WTC11 (cell line): ENCODE measurements around the gene SUCLG2. TPM values are rescaled to one million over a fixed set of nuclear protein-coding genes. Genes with fewer than 3 reads are reported as not detected.

ENCODE experiments used
- ATAC-seq: fragments of 200-7000 bp; cut with Tn5 transposase; 2 replicates; pipeline ENCODE4 v1.10.0; 2021; ENCODE audit warnings: mild to moderate bottlenecking, moderate library complexity
- CTCF ChIA-PET: fragments of 300-600 bp; sonication (Branson Sonifier 250); formaldehyde crosslinking; loops from one replicate; lab custom pipeline; 2021; ENCODE audit warnings: antibody characterized with exemption; lab: Charles Lee
- POLR2A ChIA-PET: fragments of 350-600 bp; sonication (Branson Sonifier 250); formaldehyde crosslinking; loops from one replicate; lab custom pipeline; 2021; ENCODE audit warnings: antibody characterized with exemption; lab: Charles Lee
- DNase-seq: peaks from one replicate; pipeline ENCODE4 v3.0.0; 2021; ENCODE audit warnings: low spot score
- H3K27ac Mint-ChIP-seq: 2 replicates; pipeline ENCODE4 v1.8.0; 2021; ENCODE audit warnings: mixed read lengths
- H3K27me3 Mint-ChIP-seq: 2 replicates; pipeline ENCODE4 v1.8.0; 2021; ENCODE audit warnings: low read depth, mild to moderate bottlenecking, moderate library complexity, mixed read lengths
- H3K36me3 Mint-ChIP-seq: 2 replicates; pipeline ENCODE4 v1.8.0; 2021; ENCODE audit warnings: mixed read lengths
- H3K4me1 Mint-ChIP-seq: 2 replicates; pipeline ENCODE4 v1.8.0; 2022; ENCODE audit warnings: mixed read lengths
- H3K4me3 Mint-ChIP-seq: 2 replicates; pipeline ENCODE4 v1.8.0; 2021; ENCODE audit warnings: mild to moderate bottlenecking, moderate library complexity, mixed read lengths
- H3K9me3 Mint-ChIP-seq: 2 replicates; pipeline ENCODE4 v1.8.0; 2021; ENCODE audit warnings: mixed read lengths
- CREM ChIP-seq: sonication (generic); formaldehyde crosslinking; IDR thresholded peaks from 2 replicates; pipeline ENCODE4 v1.8.1; 2022; ENCODE audit warnings: mild to moderate bottlenecking, missing genetic modification reagents, moderate library complexity
- ELF4 ChIP-seq: sonication (generic); formaldehyde crosslinking; IDR thresholded peaks from 2 replicates; pipeline ENCODE4 v1.8.1; 2022; ENCODE audit warnings: low read depth, mild to moderate bottlenecking, moderate library complexity, missing genetic modification reagents
- ETV6 ChIP-seq: sonication (generic); formaldehyde crosslinking; IDR thresholded peaks from 2 replicates; pipeline ENCODE4 v1.8.1; 2022; ENCODE audit warnings: mild to moderate bottlenecking, missing genetic modification reagents
- FOXJ3 ChIP-seq: sonication (generic); formaldehyde crosslinking; IDR thresholded peaks from 2 replicates; pipeline ENCODE4 v1.9.0; 2021; ENCODE audit warnings: missing genetic modification reagents, mild to moderate bottlenecking, borderline replicate concordance
- GTF2I ChIP-seq: fragments of 250-450 bp; sonication (Bioruptor Pico); conservative IDR thresholded peaks from 2 replicates; pipeline ENCODE4 v1.4.0; 2021; ENCODE audit warnings: mild to moderate bottlenecking
- HMGA2 ChIP-seq: fragments of 250-450 bp; sonication (Bioruptor Pico); IDR thresholded peaks from 2 replicates; pipeline ENCODE4 v1.4.0; 2021; ENCODE audit warnings: mild to moderate bottlenecking, moderate library complexity
- IRF1 ChIP-seq: sonication (generic); formaldehyde crosslinking; IDR thresholded peaks from 2 replicates; pipeline ENCODE4 v1.8.0; 2023; ENCODE audit warnings: missing genetic modification reagents
- MLX ChIP-seq: sonication (generic); formaldehyde crosslinking; IDR thresholded peaks from 2 replicates; pipeline ENCODE4 v1.8.1; 2023; ENCODE audit warnings: mild to moderate bottlenecking, missing genetic modification reagents, moderate library complexity
- MXD4 ChIP-seq: fragments of 250-450 bp; sonication (Bioruptor Pico); IDR thresholded peaks from 2 replicates; pipeline ENCODE4 v1.8.0; 2021; ENCODE audit warnings: mild to moderate bottlenecking, moderate library complexity, borderline replicate concordance
- NFATC4 ChIP-seq: fragments of 250-450 bp; sonication (Bioruptor Pico); IDR thresholded peaks from 2 replicates; pipeline ENCODE4 v1.9.0; 2021; ENCODE audit warnings: mild to moderate bottlenecking
- NFYB ChIP-seq: sonication (generic); formaldehyde crosslinking; conservative IDR thresholded peaks from 2 replicates; pipeline ENCODE4 v1.8.0; 2022; ENCODE audit warnings: low read depth, missing genetic modification reagents
- RORB ChIP-seq: fragments of 250-450 bp; sonication (Bioruptor Pico); IDR thresholded peaks from 2 replicates; pipeline ENCODE4 v1.9.0; 2021; ENCODE audit warnings: mild to moderate bottlenecking
- SMAD4 ChIP-seq: sonication (generic); formaldehyde crosslinking; IDR thresholded peaks from 2 replicates; pipeline ENCODE4 v1.8.0; 2022; ENCODE audit warnings: mild to moderate bottlenecking, missing genetic modification reagents
- TCF7 ChIP-seq: sonication (generic); formaldehyde crosslinking; IDR thresholded peaks from 2 replicates; pipeline ENCODE4 v1.8.0; 2022; ENCODE audit warnings: mild to moderate bottlenecking, low read depth, missing genetic modification reagents, moderate library complexity
- TEAD1 ChIP-seq: sonication (generic); formaldehyde crosslinking; IDR thresholded peaks from 2 replicates; pipeline ENCODE4 v1.8.0; 2022; ENCODE audit warnings: mild to moderate bottlenecking, missing genetic modification reagents
- ZNF138 ChIP-seq: sonication (generic); formaldehyde crosslinking; conservative IDR thresholded peaks from 2 replicates; pipeline ENCODE4 v1.8.1; 2022; ENCODE audit warnings: mild to moderate bottlenecking, moderate library complexity, missing genetic modification reagents
- ZNF263 ChIP-seq: sonication (generic); formaldehyde crosslinking; IDR thresholded peaks from 2 replicates; pipeline ENCODE4 v1.8.1; 2022; ENCODE audit warnings: low read depth, mild to moderate bottlenecking, moderate library complexity, missing genetic modification reagents
- ZNF512 ChIP-seq: sonication (generic); formaldehyde crosslinking; IDR thresholded peaks from 2 replicates; pipeline ENCODE4 v1.8.1; 2022; ENCODE audit warnings: missing genetic modification reagents, borderline replicate concordance
- total RNA-seq: library from RNA; stranded (reverse); gene quantifications from 3 replicates; pipeline ENCODE4 v1.2.3, GENCODE V29; 2021
- TF ChIP-seq, protein P1 (sequence below): sonication (generic); formaldehyde crosslinking; IDR thresholded peaks from 2 replicates; pipeline ENCODE4 v1.8.0; 2022; ENCODE audit warnings: missing genetic modification reagents
- TF ChIP-seq, protein P2 (sequence below): sonication (generic); formaldehyde crosslinking; IDR thresholded peaks from 2 replicates; pipeline ENCODE4 v1.8.1; 2022; ENCODE audit warnings: mild to moderate bottlenecking, moderate library complexity, missing genetic modification reagents

The SUCLG2 gene
- total RNA-seq, 1 experiment from 2014 or later = 39.7 TPM

GRCh38 chr3:67382536-67382935 is 271.9 kb downstream of the SUCLG2 start:
- ChIA-PET POLR2A (no interaction called here), CTCF (interaction anchor here (0.8 to 4.1 kb wide), 4 partner anchors 269 to 444 kb away, joined by 3 to 23 read pairs (median 4); no protein-coding TSS in a partner anchor)
- peaks cover 4% of the 10 kb centered on the region; the same call in 1 of the 2 replicates for H3K36me3 Mint-ChIP-seq
- no peaks in the 10 kb centered on the region for H3K27me3 Mint-ChIP-seq
- no peak for ATAC-seq
- H3K4me1 Mint-ChIP-seq = peaks cover 17% of the 10 kb centered on the region
- no peak overlapping the region for H3K27ac Mint-ChIP-seq
- H3K4me3 Mint-ChIP-seq = no peak overlapping the region
- peaks cover 7% of the 10 kb centered on the region for H3K9me3 Mint-ChIP-seq
- TF ChIP-seq ZNF138 (no peak), MXD4 (no peak), ELF4 (no peak), ETV6 (CRISPR knock-in tag) (no peak), SMAD4 (CRISPR knock-in tag) (no peak), NFYB (no peak), IRF1 (CRISPR knock-in tag) (no peak), TCF7 (CRISPR knock-in tag) (no peak), CREM (CRISPR knock-in tag) (no peak), FOXJ3 (CRISPR knock-in tag) (no peak), NFATC4 (CRISPR knock-in tag) (no peak), HMGA2 (CRISPR knock-in tag) (no peak), ZNF512 (CRISPR knock-in tag) (no peak), RORB (no peak), MLX (CRISPR knock-in tag) (no peak)
- TF ChIP-seq, protein P1, sequence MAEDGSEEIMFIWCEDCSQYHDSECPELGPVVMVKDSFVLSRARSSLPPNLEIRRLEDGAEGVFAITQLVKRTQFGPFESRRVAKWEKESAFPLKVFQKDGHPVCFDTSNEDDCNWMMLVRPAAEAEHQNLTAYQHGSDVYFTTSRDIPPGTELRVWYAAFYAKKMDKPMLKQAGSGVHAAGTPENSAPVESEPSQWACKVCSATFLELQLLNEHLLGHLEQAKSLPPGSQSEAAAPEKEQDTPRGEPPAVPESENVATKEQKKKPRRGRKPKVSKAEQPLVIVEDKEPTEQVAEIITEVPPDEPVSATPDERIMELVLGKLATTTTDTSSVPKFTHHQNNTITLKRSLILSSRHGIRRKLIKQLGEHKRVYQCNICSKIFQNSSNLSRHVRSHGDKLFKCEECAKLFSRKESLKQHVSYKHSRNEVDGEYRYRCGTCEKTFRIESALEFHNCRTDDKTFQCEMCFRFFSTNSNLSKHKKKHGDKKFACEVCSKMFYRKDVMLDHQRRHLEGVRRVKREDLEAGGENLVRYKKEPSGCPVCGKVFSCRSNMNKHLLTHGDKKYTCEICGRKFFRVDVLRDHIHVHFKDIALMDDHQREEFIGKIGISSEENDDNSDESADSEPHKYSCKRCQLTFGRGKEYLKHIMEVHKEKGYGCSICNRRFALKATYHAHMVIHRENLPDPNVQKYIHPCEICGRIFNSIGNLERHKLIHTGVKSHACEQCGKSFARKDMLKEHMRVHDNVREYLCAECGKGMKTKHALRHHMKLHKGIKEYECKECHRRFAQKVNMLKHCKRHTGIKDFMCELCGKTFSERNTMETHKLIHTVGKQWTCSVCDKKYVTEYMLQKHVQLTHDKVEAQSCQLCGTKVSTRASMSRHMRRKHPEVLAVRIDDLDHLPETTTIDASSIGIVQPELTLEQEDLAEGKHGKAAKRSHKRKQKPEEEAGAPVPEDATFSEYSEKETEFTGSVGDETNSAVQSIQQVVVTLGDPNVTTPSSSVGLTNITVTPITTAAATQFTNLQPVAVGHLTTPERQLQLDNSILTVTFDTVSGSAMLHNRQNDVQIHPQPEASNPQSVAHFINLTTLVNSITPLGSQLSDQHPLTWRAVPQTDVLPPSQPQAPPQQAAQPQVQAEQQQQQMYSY = no peak
- TF ChIP-seq, protein P2, sequence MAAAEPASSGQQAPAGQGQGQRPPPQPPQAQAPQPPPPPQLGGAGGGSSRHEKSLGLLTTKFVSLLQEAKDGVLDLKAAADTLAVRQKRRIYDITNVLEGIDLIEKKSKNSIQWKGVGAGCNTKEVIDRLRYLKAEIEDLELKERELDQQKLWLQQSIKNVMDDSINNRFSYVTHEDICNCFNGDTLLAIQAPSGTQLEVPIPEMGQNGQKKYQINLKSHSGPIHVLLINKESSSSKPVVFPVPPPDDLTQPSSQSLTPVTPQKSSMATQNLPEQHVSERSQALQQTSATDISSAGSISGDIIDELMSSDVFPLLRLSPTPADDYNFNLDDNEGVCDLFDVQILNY (CRISPR knock-in tag) = no peak
- no peak for DNase-seq

- Mint-ChIP-seq H3K27me3 (no peaks in the 10 kb centered on the region), H3K4me1 (peaks cover 17% of the 10 kb centered on the region), H3K36me3 (peaks cover 4% of the 10 kb centered on the region; the same call in 1 of the 2 replicates), H3K9me3 (peaks cover 5% of the 10 kb centered on the region), H3K4me3 (no peak overlapping the region), H3K27ac (no peak overlapping the region)
- CTCF ChIA-PET = interaction anchor here (1.1 to 4.1 kb wide), 4 partner anchors 24 to 444 kb away, joined by 4 to 23 read pairs (median 6); no protein-coding TSS in a partner anchor
- POLR2A ChIA-PET = no interaction called here
- TF ChIP-seq GTF2I (CRISPR knock-in tag) = no peak
- TF ChIP-seq RORB = no peak
- no peak for TF ChIP-seq TEAD1 (CRISPR knock-in tag)
- TF ChIP-seq ZNF263 = no peak
- TF ChIP-seq ZNF512 (CRISPR knock-in tag) = no peak
- TF ChIP-seq MXD4 = no peak
- TF ChIP-seq NFYB = no peak
- no peak for DNase-seq
- no peak for ATAC-seq
Observed at GRCh38 chr3:67381667-67382272, 272.6 kb downstream of the SUCLG2 start.
